ENCODE measurements around the gene THOC5.
"Not testable (repeated sequence)": the region's sequence is repeated elsewhere in the genome, so short reads cannot be mapped to it uniquely, and the experiment has no call there.

THOC5 gene

DNA sequence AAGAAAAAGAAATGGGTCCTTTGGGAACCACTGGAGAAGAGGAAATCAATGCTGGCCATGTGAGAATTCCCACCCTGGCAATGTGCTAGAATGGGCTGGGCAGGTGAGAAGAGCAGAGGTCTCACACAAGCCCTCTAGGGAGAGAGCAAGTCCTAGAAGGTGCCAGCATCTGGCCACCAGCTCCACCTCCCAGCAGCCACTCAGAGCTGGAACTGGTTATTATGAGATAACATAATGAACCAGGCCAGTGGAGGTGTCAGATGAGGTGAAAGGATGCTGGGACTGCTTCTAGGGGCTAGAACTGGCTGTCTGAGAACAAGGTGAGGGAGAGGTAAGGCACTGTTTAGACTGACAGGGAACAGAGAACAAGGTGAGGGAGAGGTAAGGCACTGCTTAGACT lies 44.3 kb downstream of the THOC5 start:
- DNase-seq (ENCODE audit: low read depth): no peak

DNA sequence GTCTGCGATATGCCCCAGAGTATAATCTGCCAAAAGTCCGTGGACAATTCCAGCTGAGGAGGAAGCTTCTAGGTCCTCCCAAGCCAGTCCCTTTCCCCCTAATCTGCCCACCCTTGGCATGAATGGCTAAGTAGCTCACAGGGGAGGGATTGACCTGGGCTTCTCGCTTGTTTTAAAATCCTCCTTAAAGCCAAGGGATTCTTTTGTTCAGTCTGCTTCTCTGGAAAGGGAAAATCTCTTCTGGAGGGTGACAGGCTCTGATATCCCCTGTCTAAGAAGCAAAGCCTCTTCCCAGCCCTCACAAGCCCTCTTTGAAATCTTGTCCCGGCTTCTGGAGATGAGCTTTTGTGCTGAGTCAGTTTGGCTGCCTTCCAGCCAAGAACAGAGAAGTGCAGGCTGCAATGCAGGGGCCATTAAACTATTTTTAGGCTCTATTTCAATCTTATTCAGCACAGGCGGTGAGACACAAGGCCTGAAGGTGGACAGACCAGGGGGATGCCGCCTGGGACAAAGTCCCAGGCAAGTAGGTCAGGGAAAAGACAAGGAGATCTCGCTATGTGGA lies 49.7 kb downstream of the THOC5 start:
- DNase-seq (ENCODE audit: low read depth): no peak

DNA sequence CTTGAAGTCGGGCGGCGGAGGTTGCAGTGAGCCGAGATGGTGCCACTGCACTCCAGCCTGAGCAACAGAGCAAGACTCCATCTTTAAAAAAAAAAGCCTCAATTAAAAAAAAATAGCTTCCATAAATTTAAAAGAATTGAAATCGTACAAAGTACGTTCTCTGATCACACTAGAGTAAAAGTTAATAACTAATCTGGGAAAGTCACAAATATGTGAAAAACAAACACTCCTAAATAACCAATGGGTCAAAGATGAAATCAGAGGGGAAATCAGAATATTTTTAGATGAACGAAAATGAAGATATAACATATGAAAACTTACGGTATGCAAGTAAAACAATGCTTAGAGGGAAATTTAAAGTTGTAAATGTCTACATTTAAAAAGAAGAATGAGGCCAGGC lies 53.7 kb downstream of the THOC5 start:
- no peak for DNase-seq (ENCODE audit: low read depth)

DNA sequence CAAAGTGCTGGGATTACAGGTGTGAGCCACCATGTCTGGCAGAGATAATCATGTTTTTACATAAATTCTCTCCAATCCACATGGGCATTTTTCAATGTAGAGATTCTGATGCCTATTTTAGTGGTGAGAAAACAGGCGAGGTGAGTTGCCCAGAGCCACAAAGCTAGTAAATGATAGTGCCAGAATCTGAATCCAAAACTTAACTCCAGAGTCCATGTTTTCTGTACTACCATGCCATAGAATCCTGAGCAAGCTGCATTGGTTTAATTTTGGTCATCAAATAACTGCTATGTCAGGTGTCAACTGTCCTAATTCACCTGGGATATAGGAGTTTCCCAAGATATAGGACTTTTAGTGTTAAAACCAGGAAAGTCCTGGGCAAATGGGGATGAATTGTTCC lies 59.9 kb downstream of the THOC5 start:
- DNase-seq (ENCODE audit: low read depth): no peak

DNA sequence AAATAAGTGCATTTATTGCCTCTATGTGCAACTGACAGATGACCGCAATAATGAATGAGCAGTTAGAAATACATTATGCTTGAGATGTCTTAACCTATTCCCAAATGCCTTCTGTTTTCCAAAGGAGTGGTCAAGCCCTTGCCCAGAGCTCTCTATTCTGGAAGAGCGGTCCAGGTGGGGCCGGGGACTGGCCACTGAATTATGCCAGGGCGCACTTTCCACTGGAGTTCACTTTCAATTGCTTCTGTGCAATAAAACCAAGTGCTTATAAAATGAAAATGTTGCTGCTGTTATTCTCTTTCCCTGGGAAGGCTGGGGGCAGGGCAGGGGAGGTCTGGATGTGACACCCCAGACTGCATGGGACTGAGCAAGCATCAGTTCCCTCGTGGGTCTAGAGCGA lies 62.5 kb downstream of the THOC5 start:
- DNase-seq (ENCODE audit: low read depth): no peak

DNA sequence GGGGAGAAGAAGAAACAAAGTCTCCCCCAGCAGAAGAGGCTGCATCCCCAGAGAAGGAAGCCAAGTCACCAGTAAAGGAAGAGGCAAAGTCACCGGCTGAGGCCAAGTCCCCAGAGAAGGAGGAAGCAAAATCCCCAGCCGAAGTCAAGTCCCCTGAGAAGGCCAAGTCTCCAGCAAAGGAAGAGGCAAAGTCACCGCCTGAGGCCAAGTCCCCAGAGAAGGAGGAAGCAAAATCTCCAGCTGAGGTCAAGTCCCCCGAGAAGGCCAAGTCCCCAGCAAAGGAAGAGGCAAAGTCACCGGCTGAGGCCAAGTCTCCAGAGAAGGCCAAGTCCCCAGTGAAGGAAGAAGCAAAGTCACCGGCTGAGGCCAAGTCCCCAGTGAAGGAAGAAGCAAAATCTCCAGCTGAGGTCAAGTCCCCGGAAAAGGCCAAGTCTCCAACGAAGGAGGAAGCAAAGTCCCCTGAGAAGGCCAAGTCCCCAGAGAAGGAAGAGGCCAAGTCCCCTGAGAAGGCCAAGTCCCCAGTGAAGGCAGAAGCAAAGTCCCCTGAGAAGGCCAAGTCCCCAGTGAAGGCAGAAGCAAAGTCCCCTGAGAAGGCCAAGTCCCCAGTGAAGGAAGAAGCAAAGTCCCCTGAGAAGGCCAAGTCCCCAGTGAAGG lies 64.3 kb downstream of the THOC5 start:
- DNase-seq (ENCODE audit: low read depth): not testable (repeated sequence)

DNA sequence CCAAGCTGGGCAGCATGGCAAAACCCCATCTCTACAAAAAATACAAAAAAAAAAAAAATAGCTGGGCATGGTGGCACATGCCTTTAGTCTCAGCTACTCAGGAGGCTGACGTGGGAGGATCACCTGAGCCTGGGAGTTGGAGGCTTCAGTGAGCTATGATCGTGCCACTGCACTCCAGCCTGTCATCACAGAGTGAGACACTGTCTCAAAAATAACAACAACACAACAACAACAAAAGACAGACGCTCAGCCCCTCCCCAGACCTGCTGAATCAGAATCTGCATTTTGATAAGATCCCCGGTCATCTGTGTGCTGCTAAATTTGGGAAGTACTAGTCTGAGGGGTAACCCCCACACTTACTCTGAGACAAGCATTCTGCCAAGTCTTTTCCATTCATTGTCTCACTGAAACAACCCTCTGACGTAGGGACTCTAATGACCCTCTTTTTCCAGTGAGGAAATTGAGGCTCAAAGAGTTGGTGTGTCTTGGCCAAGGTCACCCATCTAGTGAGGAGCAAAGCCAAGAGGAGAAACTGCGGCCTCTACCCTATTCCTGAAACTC lies 66.1 kb downstream of the THOC5 start:
- no peak for DNase-seq (ENCODE audit: low read depth)

DNA sequence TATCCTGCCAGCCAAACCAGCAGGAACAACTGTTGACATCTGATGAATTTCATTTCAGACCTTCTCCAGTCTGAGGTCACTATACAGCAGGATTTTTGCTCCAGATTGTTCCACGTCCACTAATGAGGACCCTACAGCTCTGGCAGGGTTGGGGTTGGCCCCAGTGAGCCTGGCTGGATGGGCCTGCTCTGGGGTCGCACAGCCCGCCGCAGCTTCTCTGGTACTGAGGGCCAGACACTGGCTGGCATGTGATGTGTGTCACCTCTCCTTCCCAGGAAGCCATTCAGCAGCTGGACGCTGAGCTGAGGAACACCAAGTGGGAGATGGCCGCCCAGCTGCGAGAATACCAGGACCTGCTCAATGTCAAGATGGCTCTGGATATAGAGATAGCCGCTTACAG lies 68.1 kb downstream of the THOC5 start:
- no peak for DNase-seq (ENCODE audit: low read depth)

DNA sequence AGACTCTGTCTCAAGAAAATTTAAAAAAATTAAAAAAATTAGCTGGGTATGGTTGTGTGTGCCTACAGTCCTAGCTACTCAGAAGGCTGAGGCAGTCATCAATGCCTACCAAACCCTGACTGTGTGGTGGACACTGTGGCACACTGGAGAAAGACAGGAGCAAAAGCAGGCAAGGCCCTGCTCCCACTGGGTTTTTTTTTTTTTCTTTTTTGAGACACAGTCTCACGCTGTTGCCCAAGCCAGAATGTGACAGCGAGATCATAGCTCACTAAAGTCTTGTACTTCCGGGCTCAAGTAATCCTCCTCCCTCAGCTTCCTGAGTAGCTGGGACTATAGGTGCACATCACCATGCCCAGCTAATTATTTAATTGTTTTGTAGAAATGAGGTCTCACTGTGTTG lies 68.9 kb downstream of the THOC5 start:
- no peak for DNase-seq (ENCODE audit: low read depth)

DNA sequence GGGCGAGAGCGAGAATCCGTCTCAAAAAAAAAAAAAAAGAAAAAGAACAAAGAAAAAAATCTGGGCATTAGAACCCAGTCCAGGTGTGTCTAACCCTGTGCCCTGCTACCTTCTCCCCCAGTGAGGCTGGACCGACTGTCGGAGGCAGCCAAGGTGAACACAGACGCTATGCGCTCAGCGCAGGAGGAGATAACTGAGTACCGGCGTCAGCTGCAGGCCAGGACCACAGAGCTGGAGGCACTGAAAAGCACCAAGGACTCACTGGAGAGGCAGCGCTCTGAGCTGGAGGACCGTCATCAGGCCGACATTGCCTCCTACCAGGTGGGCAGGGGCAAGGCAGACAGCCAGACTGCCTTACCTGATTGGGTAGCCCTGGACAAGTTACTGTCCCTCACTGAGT lies 70.3 kb downstream of the THOC5 start:
- no peak for DNase-seq (ENCODE audit: low read depth)

DNA sequence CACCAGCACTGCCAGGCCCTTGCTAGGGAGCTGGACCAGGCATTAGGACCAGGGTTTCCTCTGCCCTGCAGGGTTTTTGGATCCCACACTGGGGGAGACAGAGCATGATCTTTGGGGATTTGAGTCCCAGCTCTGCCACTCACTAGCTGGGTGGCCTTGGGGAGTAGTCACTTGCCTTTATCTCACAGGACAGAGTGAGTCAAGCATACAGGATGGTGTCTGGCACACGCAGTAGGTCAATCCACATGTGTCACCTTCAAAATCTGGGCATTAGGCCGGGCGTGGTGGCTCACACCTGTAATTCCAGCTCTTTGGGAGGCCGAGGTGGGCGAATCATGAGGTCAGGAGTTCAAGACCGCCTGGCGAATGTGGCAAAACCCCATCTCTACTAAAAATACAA lies 70.8 kb downstream of the THOC5 start:
- DNase-seq (ENCODE audit: low read depth): no peak

DNA sequence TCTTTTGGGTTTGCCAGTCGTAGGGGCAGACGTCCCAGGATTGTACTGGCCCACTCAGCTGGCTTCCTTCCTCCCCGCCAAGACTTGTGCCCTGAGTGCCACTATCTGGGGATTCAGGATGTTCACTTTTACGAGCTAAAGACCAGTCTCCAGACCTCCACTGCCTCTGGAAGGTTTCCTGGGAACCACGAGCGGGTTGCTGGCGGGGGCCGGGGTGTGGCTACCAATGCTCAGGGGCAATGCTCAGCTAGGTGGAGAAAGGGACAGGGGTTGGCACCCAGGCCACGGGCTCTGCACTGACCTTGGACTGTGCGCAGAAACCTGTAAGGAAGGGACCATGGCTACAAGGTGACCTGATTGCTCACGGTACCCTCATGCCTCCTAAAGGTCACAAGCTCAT lies 71.3 kb downstream of the THOC5 start:
- DNase-seq (ENCODE audit: low read depth): no peak

DNA sequence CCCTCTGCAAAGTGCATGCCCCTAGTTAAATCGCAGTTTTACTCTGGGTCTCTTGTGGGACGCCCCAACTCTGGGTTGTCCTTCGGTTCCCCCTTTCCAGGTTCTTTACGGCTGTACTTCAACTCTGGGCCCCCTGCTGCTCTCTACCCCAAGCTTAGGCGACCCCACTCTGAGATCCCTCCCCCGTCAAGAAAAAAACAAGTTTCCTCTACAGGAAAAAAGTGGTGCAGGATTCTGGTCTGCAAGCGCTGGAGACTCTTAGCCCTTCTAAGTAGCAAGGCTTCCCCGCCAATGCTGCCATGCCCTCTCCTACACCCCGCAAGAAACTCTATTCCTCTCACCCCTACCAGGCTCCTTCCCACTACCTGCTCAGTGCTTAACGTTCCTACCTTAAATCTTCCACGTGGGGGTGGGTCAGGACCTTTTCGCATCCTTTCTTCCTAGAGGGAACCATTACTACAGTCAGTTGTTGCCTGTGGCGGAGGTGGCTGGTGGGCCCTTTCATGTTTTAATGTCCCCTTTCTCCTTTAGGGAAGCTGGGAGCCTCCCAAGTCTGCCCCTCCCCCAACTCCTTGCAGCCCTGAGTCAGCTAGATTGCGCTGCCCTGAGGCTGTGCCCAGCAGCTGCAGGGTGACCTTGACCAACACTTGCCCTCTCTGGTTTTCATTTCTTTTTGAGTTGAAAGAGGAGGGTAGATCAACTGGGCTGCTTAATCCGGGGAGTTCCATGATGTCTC lies 72.1 kb downstream of the THOC5 start:
- no peak for DNase-seq (ENCODE audit: low read depth)

DNA sequence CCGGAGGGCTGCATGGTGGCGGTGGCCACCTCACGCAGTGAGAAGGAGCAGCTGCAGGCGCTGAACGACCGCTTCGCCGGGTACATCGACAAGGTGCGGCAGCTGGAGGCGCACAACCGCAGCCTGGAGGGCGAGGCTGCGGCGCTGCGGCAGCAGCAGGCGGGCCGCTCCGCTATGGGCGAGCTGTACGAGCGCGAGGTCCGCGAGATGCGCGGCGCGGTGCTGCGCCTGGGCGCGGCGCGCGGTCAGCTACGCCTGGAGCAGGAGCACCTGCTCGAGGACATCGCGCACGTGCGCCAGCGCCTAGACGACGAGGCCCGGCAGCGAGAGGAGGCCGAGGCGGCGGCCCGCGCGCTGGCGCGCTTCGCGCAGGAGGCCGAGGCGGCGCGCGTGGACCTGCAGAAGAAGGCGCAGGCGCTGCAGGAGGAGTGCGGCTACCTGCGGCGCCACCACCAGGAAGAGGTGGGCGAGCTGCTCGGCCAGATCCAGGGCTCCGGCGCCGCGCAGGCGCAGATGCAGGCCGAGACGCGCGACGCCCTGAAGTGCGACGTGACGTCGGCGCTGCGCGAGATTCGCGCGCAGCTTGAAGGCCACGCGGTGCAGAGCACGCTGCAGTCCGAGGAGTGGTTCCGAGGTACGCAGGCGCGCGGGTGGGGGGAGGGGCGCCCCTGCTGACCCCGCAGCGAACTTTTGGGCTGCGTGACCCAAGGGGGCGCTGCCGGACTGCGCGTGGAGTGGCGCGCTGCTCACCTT lies 72.9 kb downstream of the THOC5 start:
- DNase-seq (ENCODE audit: low read depth): no peak

DNA sequence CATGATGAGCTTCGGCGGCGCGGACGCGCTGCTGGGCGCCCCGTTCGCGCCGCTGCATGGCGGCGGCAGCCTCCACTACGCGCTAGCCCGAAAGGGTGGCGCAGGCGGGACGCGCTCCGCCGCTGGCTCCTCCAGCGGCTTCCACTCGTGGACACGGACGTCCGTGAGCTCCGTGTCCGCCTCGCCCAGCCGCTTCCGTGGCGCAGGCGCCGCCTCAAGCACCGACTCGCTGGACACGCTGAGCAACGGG lies 73.4 kb downstream of the THOC5 start:
- no peak for DNase-seq (ENCODE audit: low read depth)

DNA sequence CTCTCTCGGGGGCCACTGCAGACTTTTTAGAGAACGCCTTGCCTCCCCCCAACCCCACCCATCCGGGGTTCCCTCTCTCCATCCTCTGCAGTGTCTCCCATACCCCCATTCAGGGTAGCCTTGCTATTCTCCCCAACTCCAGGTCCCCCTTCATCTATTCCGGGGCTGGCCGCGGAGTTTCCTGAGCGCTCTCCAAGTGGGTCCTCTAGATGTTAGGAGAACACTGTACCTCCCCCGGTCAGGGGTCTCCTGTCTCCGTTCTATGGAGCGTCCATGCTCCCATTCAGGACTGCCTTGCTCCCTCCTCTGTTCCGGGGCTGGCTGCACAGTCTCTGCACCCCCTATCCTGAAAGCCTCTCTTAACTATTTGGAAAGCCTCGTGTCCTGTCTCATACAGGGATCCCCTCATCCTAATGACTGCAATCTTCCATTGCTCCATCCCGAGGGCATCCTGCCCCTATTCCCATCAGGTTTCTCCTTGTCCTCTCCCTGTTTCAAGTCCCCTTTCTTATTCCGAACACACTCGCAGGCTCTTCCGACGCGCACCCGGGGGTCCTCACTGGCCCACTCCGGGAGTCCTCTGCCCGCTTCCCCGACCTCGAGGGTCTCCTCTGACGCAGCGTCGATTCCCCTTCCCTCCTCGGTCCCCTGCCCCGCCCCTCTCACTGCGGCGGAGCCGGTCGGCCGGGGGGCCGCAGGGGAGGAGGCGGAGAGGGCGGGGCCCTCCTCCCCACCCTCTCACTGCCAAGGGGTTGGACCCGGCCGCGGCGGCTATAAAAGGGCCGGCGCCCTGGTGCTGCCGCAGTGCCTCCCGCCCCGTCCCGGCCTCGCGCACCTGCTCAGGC lies 73.9 kb downstream of the THOC5 start, which contains the start of gene NEFH:
Gene NEFH (plus strand): TSS at position 802 of the 845 bp plus-strand sequence. CDS start 45 bp downstream, outside the sequence.
- no peak for DNase-seq (ENCODE audit: low read depth)

DNA sequence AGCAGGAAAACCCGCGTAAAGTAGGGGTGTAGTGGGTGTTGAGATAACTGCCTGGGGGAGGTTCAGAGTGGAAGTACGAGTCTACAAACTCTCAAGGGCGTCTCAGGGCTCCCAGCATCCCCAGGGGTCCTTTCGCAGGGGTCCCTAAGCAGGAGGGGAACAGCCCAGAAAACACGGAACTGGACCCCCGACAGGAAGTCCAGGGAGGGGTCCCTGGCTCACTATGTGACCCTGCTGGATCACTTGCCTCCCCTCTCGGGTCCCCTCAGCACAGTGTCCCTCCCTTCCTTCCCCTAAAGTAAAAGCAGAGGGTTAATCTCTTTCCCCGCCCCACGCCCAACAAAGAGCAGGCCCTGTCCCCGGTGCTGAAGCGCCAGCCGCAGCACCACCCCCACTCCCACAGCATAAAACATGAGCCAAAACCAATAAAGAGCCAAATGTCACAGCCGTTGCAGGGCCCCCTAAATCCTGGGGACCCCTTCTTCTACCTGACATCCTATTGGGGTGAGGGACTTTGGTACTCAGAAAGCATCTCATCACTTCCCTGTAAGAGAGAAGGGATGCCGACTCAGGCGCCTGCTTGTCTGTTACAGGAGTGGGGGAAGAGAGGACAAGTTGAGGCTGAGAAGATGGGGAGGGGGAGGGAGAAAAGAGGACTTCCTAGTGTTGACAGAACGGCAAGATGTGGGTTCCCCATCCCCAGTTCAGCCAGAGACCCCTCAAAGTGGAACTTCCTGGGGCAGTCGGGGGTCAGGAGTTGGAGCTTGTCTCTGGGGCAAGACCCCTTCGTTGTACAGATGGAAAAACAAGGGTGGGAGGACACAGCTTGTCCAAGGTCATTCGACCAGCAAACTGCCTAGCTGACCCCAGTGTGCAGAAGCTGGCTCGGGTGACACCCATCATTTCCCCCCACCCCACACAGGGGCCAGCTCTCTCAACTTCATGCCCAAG lies 75.0 kb downstream of the THOC5 start:
- no peak for DNase-seq (ENCODE audit: low read depth)

DNA sequence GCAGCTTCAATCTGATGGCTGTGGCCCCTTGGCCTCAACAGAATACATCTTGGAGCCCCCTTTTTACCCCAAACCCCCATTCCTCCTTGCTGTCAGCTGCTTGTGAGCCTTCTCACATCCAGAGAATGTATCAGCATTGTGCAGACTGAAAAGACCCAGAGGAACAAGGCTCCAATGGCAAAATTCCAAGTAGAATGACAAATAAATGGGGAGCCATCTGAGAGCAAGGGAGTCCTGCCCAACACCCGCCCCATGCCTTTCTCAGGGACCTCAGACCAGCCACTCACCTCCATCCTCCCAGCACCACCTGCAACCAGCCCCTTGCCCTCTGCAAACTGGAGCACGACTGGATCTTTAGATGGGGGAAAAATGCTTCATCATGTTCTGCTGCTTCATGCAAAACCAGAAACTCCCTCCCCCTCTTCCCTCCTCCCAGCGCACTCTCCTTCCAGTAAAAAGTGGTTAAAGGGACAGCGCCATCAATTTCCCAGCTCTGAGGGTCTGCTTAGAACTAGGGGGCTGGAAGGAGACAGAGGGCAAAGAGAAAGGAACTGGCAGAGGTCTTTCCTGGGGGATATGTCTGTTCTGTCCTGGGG lies 75.7 kb downstream of the THOC5 start:
- no peak for DNase-seq (ENCODE audit: low read depth)

DNA sequence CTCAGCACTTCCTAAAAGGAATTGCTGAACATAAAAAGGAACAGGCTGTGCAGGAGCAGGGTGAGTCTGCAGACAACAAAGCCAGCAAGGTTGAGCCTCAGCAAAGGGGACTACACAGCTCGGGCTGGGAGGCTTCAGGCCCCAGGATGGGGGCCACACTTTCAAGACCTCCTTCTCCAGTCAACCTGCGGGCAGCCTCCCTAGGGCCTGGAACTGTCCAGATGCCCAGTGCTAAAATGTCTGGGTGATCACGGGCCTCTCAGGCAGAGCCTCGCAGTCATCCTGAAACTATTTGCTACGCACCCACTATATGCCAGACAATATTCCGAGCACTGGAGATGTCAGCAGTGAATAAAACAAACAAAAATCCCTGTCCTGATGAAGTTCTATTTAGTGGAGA lies 77.4 kb downstream of the THOC5 start:
- no peak for DNase-seq (ENCODE audit: low read depth)

DNA sequence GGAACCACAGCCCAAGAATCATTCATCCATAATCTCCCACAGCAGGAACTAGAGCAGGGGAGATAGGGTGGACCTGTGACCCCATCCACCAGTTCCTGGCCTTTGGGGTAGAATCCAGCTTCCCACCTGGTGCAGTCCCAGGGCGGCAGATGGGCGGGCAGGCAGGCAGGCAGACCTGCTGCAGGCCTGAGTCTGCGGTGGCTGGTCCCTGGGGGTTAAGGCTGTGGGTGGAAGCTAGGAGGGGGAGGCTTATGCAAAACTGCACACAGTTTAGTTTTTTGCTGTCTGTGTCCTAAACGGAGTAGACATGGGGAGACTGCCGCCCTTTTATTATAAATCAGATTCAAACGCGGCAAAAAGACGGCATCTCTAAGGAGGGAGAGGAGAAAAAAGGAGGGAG lies 78.0 kb downstream of the THOC5 start:
- no peak for DNase-seq (ENCODE audit: low read depth)

All from T-helper 22 cell (primary cell).